ENCODE data around the gene NRN1.

DNA sequence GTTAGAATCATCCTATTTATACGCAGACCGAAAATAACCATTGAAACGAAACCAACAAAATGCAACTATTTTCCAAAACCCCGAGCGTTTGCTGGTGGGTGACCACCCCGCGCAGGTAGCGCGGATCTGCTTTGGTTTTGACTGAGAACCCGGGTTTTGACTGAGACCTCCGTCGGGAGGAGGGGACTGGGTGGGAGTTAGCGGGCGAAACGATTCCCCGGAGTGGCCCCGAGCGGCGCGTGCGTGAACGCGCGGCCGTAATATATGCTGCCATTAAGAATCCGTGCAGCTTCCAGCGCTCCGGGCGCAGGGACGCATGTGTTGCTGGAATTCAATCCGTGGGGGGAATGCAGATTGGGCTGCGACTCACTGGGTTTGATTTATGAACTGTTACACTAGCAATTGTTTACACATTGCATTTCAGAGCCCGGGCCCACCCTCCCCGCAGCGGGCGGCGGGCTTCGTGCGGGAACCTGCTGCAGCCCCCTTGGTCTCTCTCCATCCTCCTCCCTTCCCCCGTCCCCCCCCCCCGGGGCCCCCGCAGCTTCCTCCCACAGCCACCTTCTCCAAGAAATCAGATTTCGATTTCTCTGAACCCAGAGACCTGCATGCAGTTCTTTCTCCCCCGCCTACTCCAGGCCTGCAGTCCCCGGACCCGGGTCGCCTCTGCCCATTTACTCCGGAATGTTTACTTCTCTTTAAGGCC is 9.9 kb downstream of the NRN1 start:
- TF ChIP-seq POLR2A (IDR thresholded peaks at IDR 0.05) = no peak
- no peak for TF ChIP-seq POLR2AphosphoS5 (IDR thresholded peaks at IDR 0.05)

All from prostate gland (tissue), 1 donor.